ENCODE measurements around the gene FJX1. TPM values are rescaled to one million over a fixed set of nuclear protein-coding genes. Genes with fewer than 3 reads are reported as not detected.
A peak's percentile ranks its signal among the peaks of the same experiment; 100 is the strongest.

FJX1 gene
- total RNA-seq, 6 donors from 2014 or later, result 2.5 to 9.2 (median 6.1) TPM

DNA sequence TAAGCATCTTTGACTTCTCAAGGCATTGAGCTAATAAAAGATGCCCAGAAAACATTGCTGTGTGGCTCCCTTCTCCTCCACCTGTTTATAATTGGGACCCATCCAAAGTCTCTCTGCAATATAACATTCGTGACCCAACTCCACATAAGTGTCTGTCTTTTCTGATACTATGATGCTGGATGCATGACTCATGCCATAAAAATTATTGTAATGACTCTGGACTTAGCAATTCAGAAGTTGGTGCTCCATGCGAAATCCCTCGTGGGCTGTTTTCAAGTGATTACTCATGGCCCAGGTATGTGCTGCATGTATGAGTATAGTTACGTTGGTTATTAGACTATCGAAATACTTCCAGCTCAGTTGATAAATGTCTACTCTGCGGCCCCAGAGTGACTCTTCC, 11.7 kb downstream of the FJX1 start:
- peaks cover 0 to 3% (median 0%) of the 10 kb centered on the region in 4 donors for H3K4me1 ChIP-seq
- no peaks in the 10 kb centered on the region for H3K36me3 ChIP-seq
- no peak overlapping the region for H3K4me3 ChIP-seq
- H3K9me3 ChIP-seq, result no peaks in the 10 kb centered on the region
- TF ChIP-seq, protein P1, sequence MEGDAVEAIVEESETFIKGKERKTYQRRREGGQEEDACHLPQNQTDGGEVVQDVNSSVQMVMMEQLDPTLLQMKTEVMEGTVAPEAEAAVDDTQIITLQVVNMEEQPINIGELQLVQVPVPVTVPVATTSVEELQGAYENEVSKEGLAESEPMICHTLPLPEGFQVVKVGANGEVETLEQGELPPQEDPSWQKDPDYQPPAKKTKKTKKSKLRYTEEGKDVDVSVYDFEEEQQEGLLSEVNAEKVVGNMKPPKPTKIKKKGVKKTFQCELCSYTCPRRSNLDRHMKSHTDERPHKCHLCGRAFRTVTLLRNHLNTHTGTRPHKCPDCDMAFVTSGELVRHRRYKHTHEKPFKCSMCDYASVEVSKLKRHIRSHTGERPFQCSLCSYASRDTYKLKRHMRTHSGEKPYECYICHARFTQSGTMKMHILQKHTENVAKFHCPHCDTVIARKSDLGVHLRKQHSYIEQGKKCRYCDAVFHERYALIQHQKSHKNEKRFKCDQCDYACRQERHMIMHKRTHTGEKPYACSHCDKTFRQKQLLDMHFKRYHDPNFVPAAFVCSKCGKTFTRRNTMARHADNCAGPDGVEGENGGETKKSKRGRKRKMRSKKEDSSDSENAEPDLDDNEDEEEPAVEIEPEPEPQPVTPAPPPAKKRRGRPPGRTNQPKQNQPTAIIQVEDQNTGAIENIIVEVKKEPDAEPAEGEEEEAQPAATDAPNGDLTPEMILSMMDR (IDR thresholded peaks at IDR 0.05), result no peak
- no peak for TF ChIP-seq POLR2A (IDR thresholded peaks at IDR 0.05)
- TF ChIP-seq EP300 (IDR thresholded peaks at IDR 0.05), result peak in 1 of 4 donors; percentile 59
- peak in 1 of 2 donors; percentile 45 for TF ChIP-seq POLR2AphosphoS5 (IDR thresholded peaks at IDR 0.05)
- DNase-seq, result peak in 1 of 2 donors; percentile 65
- no peak overlapping the region for H3K27ac ChIP-seq
- peak; percentile 75 to 89 for ATAC-seq (ENCODE audit: low FRiP score in 2 of 2)
- 59 to 73% methylated on average over 6 of the region's 6 CpGs for WGBS, 2 donors
- no peaks in the 10 kb centered on the region for H3K27me3 ChIP-seq

DNA sequence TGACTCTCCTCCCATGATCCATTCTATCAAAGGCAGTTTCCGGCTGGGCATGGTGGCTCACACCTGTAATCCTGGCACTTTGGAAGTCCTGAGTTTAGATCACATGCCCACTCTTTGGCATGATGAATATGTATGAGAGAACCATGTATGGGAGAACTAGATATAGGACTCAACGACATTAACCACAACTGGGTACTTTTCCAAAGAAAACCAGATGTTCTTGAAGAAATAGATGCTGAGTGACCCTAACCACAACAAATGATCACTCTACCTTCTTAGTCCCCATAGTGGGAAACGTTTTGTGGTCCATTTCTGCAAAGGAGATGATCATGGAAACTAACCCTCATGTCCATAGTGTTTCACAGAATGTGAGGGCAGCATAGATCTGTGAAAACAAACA, 13.6 kb downstream of the FJX1 start:
- TF ChIP-seq POLR2A (IDR thresholded peaks at IDR 0.05) (no peak), EP300 (IDR thresholded peaks at IDR 0.05) (no peak), POLR2AphosphoS5 (IDR thresholded peaks at IDR 0.05) (no peak)
- TF ChIP-seq, protein P1 (IDR thresholded peaks at IDR 0.05), result no peak
- WGBS, 2 donors, result 76 to 96% methylated on average over 3 of the region's 3 CpGs
- no peak overlapping the region for H3K4me3 ChIP-seq
- no peaks in the 10 kb centered on the region for H3K36me3 ChIP-seq
- H3K27ac ChIP-seq, result no peak overlapping the region
- H3K9me3 ChIP-seq, result no peaks in the 10 kb centered on the region
- ATAC-seq (ENCODE audit: low FRiP score in 2 of 2) (no peak), DNase-seq (no peak)
- H3K4me1 ChIP-seq, result peaks cover 0 to 3% (median 0%) of the 10 kb centered on the region in 4 donors
- no peaks in the 10 kb centered on the region for H3K27me3 ChIP-seq

DNA sequence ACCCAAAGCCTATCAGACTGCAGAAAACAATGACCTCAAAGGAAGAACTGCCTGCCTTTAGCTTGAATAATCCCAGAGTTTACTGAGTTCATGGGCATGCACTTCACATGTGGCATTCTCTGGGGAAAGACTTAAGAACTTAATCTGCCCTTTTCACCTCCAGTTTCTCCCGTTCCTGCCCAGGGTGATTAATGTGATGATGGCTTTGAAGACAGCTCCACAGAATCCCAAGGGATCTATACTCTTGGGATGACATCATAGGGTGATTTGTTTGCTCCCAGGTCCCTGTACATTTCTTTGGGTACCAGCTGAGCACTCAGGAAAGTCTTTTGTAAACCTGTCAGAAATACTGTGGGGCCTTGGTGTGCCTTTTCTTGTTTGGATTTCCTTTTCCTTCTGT, 14.0 kb downstream of the FJX1 start:
- Histone ChIP-seq H3K9me3 (no peaks in the 10 kb centered on the region), H3K36me3 (no peaks in the 10 kb centered on the region), H3K27ac (no peak overlapping the region), H3K4me3 (no peak overlapping the region), H3K4me1 (peaks cover 0 to 3% (median 0%) of the 10 kb centered on the region in 4 donors), H3K27me3 (no peaks in the 10 kb centered on the region)
- TF ChIP-seq, protein P1 (IDR thresholded peaks at IDR 0.05), result no peak
- TF ChIP-seq POLR2A (IDR thresholded peaks at IDR 0.05) (no peak), POLR2AphosphoS5 (IDR thresholded peaks at IDR 0.05) (no peak), EP300 (IDR thresholded peaks at IDR 0.05) (no peak)
- 56 to 82% methylated on average over 1 of the region's 1 CpG for WGBS, 2 donors
- DNase-seq (no peak), ATAC-seq (ENCODE audit: low FRiP score in 2 of 2) (no peak)

DNA sequence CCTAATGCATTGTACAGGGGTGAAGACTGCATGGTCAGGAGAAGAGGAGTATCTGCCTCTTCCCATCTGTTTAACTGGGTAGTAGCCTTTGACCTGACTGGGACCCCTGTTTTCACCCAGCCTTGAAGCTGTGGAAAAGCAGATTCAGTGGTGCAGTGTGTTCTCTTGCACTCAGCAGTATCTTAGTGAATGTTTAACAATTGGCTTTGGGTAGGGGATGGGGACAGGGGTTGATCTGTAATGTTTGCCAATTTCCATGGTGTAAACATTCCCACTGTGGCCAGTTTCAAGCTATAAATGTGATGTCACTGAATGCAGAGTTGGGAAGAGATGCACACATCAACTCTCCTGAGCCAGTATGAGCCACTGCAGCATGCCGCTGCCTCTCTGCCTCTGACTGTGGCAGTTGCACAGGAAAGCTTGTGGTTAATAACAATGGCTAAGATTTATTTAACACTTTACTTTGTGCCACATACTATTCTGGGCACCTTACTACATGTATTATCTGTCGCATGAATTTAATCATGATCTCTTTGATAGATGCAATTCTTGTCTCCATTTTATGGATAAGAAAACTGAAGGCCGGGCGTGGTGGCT, 15.7 kb downstream of the FJX1 start:
- DNase-seq (no peak), ATAC-seq (ENCODE audit: low FRiP score in 2 of 2) (no peak)
- WGBS, 2 donors, result 68 to 73% methylated on average over 4 of the region's 4 CpGs
- H3K36me3 ChIP-seq, result no peaks in the 10 kb centered on the region
- TF ChIP-seq, protein P1 (IDR thresholded peaks at IDR 0.05), result no peak
- TF ChIP-seq POLR2A (IDR thresholded peaks at IDR 0.05) (no peak), EP300 (IDR thresholded peaks at IDR 0.05) (no peak), POLR2AphosphoS5 (IDR thresholded peaks at IDR 0.05) (no peak)
- H3K27ac ChIP-seq, result no peak overlapping the region
- peaks cover 0 to 3% (median 0%) of the 10 kb centered on the region in 4 donors for H3K4me1 ChIP-seq
- H3K27me3 ChIP-seq, result no peaks in the 10 kb centered on the region
- H3K4me3 ChIP-seq, result no peak overlapping the region
- no peaks in the 10 kb centered on the region for H3K9me3 ChIP-seq

DNA sequence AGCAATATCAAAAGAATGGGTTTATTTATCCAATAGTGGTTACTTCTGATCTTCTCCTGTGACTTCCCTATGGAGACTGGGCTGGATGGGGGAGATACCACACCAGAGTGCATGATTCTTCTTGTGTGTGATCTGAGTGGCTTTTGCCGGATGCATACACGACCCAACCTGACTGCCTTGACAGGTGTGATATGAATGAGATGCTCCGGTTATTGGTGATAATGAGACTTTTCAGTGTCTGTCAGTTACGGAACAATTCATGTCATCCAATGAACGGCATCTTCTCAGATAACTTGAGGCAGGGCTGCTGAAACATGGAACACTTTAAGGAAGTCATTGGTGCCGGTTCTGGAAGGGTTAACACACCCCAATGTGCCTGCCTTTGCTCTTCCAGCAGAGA, 17.7 kb downstream of the FJX1 start:
- Histone ChIP-seq H3K27ac (no peak overlapping the region), H3K36me3 (no peaks in the 10 kb centered on the region), H3K4me1 (no peaks in the 10 kb centered on the region), H3K9me3 (no peaks in the 10 kb centered on the region), H3K27me3 (no peaks in the 10 kb centered on the region), H3K4me3 (no peak overlapping the region)
- ATAC-seq (ENCODE audit: low FRiP score in 2 of 2), result no peak
- WGBS, 2 donors, result 80 to 93% methylated on average over 1 to 6 of the region's 6 CpGs
- TF ChIP-seq POLR2A (IDR thresholded peaks at IDR 0.05) (no peak), EP300 (IDR thresholded peaks at IDR 0.05) (no peak), POLR2AphosphoS5 (IDR thresholded peaks at IDR 0.05) (no peak)
- TF ChIP-seq, protein P1 (IDR thresholded peaks at IDR 0.05), result no peak
- DNase-seq, result no peak
